Right ventricle myocardium inferior (tissue), 1 donor: ENCODE data around the gene TXNRD1. TPM values are rescaled to one million over a fixed set of nuclear protein-coding genes. Genes with fewer than 3 reads are reported as not detected.

Source experiments
- total RNA-seq: library from RNA; stranded (reverse); fragmentation: NEBNext Ultra II Directional; extraction: Animal tissue kit (Norgen Biotek cat#: 25700); gene quantifications from one replicate; pipeline ENCODE4 v1.2.1, GENCODE V29; 2021
- donor health status: DM: no; HTN: yes; CAD: no; lungs with severe emphysema.

The TXNRD1 gene
- total RNA-seq, 1 donor from 2014 or later: 89.3 TPM

Other genes starting within 250 kb of the TXNRD1 start
- gene TDG, start 249.9 kb upstream of the TXNRD1 start, total RNA-seq: 9.7 TPM
- 8.8 TPM for gene GLT8D2, start 165.6 kb upstream of the TXNRD1 start, total RNA-seq
- gene HCFC2, start 151.2 kb upstream of the TXNRD1 start, total RNA-seq: 9.5 TPM
- gene NFYB, start 77.6 kb upstream of the TXNRD1 start, total RNA-seq: 39.8 TPM
- 0.49 TPM for gene EID3, start 88.0 kb downstream of the TXNRD1 start, total RNA-seq
- 3.7 TPM for gene CHST11, start 241.2 kb downstream of the TXNRD1 start, total RNA-seq